Fibroblast of the aortic adventitia (primary cell): Measurements from ENCODE around the gene CBFB. TPM values are rescaled to one million over a fixed set of nuclear protein-coding genes. Genes with fewer than 3 reads are reported as not detected.

Source experiments
- DNase-seq: peaks from one replicate; pipeline ENCODE4 v3.0.0-alpha.2; 2010; ENCODE audit warnings: low read depth
- H3K4me3 ChIP-seq: 2 replicates; pipeline ENCODE4 v1.5.1; 2011; ENCODE audit warnings: low read depth, mild to moderate bottlenecking, control low read depth, low read length, moderate library complexity
- total RNA-seq: library from RNA; depleted of rRNA; stranded (reverse); fragments of >200 nt; gene quantifications from 2 replicates; pipeline ENCODE4 v1.2.3, GENCODE V29; 2012; ENCODE audit warnings: low replicate concordance
- TF ChIP-seq, protein P1 (sequence below): IDR thresholded peaks from 2 replicates; pipeline ENCODE4 v1.5.1; 2011; ENCODE audit warnings: mild to moderate bottlenecking, low read length, control low read depth, inconsistent platforms; ENCODE audit not compliant: insufficient read depth

The CBFB gene
- total RNA-seq, 1 donor, result 74.3 TPM

DNA sequence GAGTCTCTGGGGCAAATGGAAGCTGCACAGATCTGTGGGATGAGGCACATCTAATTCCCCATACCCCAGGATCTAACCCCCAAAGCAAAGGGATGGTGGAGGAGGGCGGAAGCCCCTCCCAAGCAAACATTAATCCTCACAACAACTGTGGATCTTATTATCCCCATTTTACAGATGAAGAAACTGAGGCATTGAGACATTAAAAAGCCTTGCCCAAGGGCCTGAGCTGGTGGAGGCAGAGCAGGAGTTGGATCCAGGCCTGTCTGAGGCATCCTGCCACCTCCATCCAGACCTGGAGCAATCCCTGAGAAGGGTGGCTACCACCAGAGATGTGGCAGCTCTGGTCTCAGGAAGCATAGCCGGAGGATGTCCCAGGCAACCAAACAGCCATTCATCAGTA is 17.7 kb upstream of the CBFB start:
- TF ChIP-seq, protein P1, sequence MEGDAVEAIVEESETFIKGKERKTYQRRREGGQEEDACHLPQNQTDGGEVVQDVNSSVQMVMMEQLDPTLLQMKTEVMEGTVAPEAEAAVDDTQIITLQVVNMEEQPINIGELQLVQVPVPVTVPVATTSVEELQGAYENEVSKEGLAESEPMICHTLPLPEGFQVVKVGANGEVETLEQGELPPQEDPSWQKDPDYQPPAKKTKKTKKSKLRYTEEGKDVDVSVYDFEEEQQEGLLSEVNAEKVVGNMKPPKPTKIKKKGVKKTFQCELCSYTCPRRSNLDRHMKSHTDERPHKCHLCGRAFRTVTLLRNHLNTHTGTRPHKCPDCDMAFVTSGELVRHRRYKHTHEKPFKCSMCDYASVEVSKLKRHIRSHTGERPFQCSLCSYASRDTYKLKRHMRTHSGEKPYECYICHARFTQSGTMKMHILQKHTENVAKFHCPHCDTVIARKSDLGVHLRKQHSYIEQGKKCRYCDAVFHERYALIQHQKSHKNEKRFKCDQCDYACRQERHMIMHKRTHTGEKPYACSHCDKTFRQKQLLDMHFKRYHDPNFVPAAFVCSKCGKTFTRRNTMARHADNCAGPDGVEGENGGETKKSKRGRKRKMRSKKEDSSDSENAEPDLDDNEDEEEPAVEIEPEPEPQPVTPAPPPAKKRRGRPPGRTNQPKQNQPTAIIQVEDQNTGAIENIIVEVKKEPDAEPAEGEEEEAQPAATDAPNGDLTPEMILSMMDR, result no peak
- H3K4me3 ChIP-seq, result no peak overlapping the region
- DNase-seq, result no peak

DNA sequence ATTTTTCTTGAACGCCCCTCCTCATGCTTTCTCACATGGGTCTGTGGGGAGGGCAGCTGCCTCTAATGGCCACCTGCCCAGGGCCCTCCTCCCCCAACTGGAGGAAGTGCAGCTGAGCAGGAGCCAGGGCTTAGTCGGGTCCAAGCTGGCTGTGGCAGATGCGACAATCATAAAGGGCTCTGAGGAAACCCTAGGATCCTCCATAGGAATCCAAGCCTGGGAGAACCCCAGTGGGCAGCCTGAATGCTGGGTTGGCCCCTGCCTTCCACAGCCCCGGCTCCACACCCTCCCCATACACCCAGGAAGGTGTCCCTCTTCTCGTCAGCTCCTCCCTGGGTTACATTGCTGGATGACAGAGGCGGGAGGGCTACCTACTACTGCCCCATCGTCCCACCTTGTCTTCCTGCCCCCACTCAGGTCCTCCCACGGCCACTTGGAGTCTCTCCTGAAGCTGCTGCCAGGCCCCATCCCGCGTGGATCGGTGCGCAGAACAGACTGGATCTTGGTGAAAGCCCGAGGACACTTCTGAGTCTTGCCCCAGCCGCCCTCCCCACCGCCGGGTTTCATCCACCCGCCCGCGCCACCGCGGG is 15.6 kb upstream of the CBFB start:
- TF ChIP-seq, protein P1, result no peak
- no peak for DNase-seq
- peak overlapping the region; percentile 60 for H3K4me3 ChIP-seq

DNA sequence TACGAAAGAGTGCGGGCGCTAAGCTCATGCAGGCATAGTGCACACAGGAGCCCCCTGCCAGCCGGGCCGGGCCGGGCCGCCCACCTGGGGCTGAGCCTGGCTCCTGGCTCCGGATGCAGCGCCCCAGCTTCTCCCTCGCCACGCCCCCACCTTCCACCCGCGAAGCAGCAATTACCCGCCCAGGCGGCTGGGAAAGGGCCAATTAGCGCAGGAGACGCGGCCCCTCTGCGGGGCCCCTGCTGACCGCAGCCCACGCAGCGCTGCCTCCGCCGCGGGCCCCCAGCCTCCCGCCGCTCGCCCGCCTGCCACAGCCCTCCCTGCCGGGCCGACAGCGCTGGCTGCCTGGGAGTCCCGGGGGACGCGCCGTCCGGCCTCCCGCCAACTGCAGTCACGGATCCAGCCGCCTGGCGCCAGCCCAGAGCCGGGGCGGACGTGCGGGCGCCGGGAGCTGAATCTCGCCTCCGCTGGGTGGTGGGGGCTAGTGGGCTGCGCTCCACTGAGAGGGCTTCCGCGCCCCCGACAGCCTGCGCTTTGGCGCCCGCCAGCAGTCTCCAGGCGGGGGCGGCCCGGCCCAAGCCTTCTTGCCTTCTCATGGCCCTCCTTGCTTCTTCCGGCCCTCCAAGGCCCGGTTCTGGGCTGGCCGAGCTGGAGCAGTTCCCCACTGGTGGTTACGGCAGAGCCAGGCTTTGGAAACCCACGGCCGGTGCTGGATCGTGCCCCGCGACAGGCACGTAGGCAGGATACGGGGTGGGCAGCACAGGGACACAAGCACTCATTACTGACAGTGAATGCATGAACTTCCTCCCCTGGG is 14.9 kb upstream of the CBFB start:
- H3K4me3 ChIP-seq, result peak overlapping the region; percentile 60
- peak; percentile 68 for DNase-seq
- TF ChIP-seq, protein P1, result peak; percentile 5

DNA sequence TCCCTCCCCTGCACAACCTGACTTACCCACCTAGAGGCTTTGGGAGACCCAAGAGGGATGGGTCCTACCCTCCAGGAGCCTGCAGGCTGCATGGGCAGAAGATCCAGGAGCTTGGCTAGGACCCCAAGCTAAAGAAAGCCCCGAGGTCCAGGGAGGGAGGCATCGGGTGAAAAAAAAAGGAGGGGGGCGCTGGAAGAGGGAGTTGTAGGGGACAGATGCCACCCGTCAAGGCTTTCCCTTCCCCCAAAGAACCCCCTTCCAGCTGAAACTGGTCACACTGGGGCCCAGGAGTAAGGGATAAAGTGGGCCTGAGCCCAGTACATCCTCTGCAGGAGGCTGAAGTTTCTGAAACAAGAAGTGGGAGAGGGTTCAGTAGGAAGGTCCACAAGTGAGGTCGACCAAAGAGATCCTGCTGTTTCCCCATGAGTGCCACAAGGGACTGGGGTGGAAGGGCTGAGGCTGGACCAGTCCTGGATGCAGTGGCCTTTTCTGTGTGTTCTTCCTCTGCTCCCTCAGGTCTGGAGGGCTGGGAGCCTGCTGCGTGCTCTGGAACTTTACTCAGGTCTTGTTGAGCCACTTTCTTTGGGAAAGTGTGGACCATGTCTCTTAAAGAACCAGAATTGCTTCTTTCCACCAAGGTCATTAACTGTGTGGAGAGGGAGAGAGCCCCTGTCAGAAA is 14.2 kb upstream of the CBFB start:
- TF ChIP-seq, protein P1, result no peak
- peak overlapping the region; percentile 60 for H3K4me3 ChIP-seq
- DNase-seq, result no peak

DNA sequence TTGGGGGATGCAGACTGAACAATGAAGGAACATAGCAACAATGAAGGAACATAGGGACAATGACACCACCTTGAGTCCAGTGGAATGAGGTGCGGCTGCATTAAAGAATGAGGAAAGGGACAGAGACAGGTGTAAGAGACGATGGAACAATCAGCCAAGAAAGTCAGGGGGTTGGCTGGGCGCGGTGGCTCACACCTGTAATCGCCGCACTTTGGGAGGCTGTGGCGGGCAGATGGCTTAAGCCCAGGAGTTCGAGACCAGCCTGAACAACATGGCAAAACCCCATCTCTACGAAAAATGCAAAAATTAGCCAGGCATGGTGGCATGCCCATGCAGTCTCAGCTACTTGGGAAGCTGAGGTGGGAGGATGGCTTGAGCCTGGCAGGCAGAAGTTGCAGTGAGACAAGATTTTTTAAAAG is 13.6 kb upstream of the CBFB start:
- no peak overlapping the region for H3K4me3 ChIP-seq
- no peak for DNase-seq
- TF ChIP-seq, protein P1, result no peak

DNA sequence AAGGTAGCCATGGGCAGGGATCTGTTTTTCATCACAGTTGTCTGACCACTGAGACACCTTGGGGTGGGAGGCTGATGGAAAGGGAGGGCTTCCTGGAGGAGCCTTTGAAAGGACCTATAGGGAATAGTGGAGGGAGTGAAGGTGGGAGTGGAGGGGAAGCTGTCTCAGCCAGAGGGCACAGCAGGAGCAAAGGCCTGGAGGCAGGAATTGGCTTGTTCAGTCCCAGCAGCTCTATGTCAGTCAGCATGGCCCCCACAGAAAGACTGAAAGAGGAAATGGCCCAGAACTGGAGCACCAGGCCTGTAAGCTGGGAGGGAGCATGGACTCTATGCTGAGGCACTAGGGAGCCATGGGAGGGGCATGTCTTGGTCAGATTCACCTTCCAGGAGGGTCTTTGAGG is 12.8 kb upstream of the CBFB start:
- TF ChIP-seq, protein P1, result no peak
- H3K4me3 ChIP-seq, result no peak overlapping the region
- DNase-seq, result no peak
